Gastroesophageal sphincter (tissue), 4 donors: ENCODE results near the gene MTFP1. TPM values are rescaled to one million over a fixed set of nuclear protein-coding genes. Genes with fewer than 3 reads are reported as not detected.
"Not testable (repeated sequence)": the region's sequence is repeated elsewhere in the genome, so short reads cannot be mapped to it uniquely, and the experiment has no call there.

Experiments used
- ATAC-seq: fragments of 150-250 bp; one replicate; pipeline ENCODE4 v1.9.1; 2016; ENCODE audit warnings: mild to moderate bottlenecking, moderate library complexity
- H3K27ac ChIP-seq, 4 donors: fragments of 200-600 bp; sonication (generic) in 3 of 4; 1 replicate in 3 of 4; 2 replicates in 1 of 4; pipeline ENCODE4 v1.5.1; 2016 to 2019
- H3K27me3 ChIP-seq: fragments of 200-600 bp; sonication (generic); one replicate; pipeline ENCODE4 v1.5.1; 2019
- H3K36me3 ChIP-seq, 2 donors: fragments of 200-600 bp; sonication (generic); one replicate each; pipeline ENCODE4 v1.5.1; 2019; ENCODE audit warnings: control low read depth in 1 of 2
- H3K4me1 ChIP-seq, 3 donors: fragments of 200-600 bp; sonication (generic); 1 replicate in 2 of 3; 2 replicates in 1 of 3; pipeline ENCODE4 v1.5.1; 2016 to 2019; ENCODE audit warnings: control low read depth in 2 of 3
- H3K4me3 ChIP-seq, 2 donors: fragments of 200-600 bp; sonication (generic); one replicate each; pipeline ENCODE4 v1.5.1; 2019; ENCODE audit warnings: mild to moderate bottlenecking in 1 of 2, moderate library complexity in 1 of 2
- H3K9me3 ChIP-seq, 3 donors: fragments of 200-600 bp; sonication (generic); one replicate each; pipeline ENCODE4 v1.5.1; 2017 to 2019; ENCODE audit warnings: control low read depth in 2 of 3
- CTCF ChIP-seq, 4 experiments: fragments of 200-600 bp in 2 of 4; fragments of 450-650 bp in 2 of 4; sonication (generic) in 1 of 4; IDR thresholded peaks; one replicate each; pipeline ENCODE4 v1.5.1; 2017 to 2019; ENCODE audit warnings: antibody characterized with exemption in 4 of 4, mild to moderate bottlenecking in 2 of 4, moderate library complexity in 2 of 4
- EP300 ChIP-seq: sonication (generic); formaldehyde crosslinking; IDR thresholded peaks from one replicate; pipeline ENCODE4 v1.6.1; 2017; ENCODE audit warnings: antibody characterized with exemption, mild to moderate bottlenecking
- POLR2A ChIP-seq, 2 donors: fragments of 450-650 bp; IDR thresholded peaks; one replicate each; pipeline ENCODE4 v1.6.1; 2017; ENCODE audit warnings: antibody characterized with exemption in 2 of 2, mild to moderate bottlenecking in 2 of 2, moderate library complexity in 1 of 2
- POLR2AphosphoS5 ChIP-seq: sonication (generic); formaldehyde crosslinking; IDR thresholded peaks from one replicate; pipeline ENCODE4 v1.6.1; 2017; ENCODE audit warnings: antibody characterized with exemption
- WGBS, 2 donors: methylation state at CpG; one replicate each; pipeline ENCODE4 v1.1.5; 2018; ENCODE audit warnings: low coverage in 1 of 2; 5-methylcytosine and 5-hydroxymethylcytosine counted together
- total RNA-seq, 4 donors: library from RNA; depleted of rRNA; stranded (reverse); fragments of >200 nt; gene quantifications; one replicate each; pipeline ENCODE4 v1.1.0, GENCODE V29; 2016

The MTFP1 gene
- total RNA-seq, 4 donors from 2014 or later, result 1.1 to 10.3 (median 6.3) TPM

- peak; percentile 30 for ATAC-seq
- Histone ChIP-seq H3K4me1 (peaks cover 0 to 45% (median 13%) of the 10 kb centered on the region in 3 donors), H3K4me3 (peak overlapping the region; percentile 38 to 84), H3K9me3 (no peaks in the 10 kb centered on the region), H3K27me3 (no peaks in the 10 kb centered on the region), H3K27ac (peak overlapping the region in 3 of 4 donors; percentile 73 to 78 (median 75)), H3K36me3 (no peaks in the 10 kb centered on the region)
- TF ChIP-seq CTCF (IDR thresholded peaks at IDR 0.05) (no peak), POLR2AphosphoS5 (no peak), POLR2A (IDR thresholded peaks at IDR 0.05) (no peak), EP300 (no peak)
- 20 to 67% methylated on average over 3 to 4 of the region's 11 CpGs for WGBS, 2 donors
Measured at GRCh38 chr22:30397656-30398635, 27.6 kb upstream of the MTFP1 start.

DNA sequence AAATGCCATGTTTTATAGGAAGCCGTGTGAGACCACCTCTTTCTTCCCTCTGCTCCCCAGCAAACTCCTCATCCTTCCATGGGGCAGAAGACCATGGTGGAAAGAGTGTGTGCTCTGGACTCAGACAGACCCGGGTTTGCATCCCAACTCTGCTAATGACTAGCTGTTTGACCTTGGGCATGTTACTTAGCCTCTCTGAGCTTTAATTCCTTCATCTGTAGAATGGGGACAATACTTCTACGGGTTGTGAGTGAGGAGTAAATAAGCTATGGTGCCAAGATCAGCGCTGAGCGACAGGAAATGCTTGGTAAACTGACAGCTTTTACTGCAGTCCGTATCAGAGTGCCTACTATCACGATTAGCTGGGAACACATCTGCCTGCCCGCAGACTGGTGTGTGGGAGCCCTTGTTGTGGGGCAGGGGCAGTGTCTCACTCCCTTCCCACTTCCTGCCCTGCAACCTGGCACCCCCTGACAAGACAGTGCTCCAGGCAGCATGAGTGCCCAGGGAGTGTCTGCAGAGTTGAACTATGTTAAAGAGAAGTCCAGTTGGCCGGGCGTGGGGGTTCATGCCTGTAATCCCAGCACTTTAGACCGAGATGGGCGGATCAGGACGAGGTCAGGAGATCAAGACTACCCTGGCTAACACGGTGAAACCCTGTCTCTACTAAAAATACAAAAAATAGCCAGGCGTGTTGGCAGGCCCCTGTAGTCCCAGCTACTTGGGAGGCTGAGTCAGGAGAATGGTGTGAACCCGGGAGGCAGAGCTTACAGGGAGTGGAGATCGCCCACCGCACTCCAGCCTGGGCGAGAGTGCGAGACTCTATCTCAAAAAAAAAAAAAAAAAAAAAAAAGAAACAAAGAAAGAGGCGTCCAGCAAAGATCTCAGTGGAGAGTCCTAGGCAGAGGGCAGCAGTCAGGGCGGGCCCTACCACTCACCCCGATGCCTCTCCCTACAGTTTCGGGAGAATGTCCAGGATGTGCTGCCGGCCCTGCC is 26.6 kb upstream of the MTFP1 start:
- no peak for ATAC-seq
- WGBS, 2 donors, result 59 to 69% methylated on average over 7 to 21 of the region's 25 CpGs
- H3K4me3 ChIP-seq, result peak overlapping the region in 1 of 2 donors; percentile 84
- no peaks in the 10 kb centered on the region for H3K36me3 ChIP-seq
- H3K9me3 ChIP-seq, result no peaks in the 10 kb centered on the region
- H3K4me1 ChIP-seq, result peaks cover 0 to 45% (median 13%) of the 10 kb centered on the region in 3 donors
- H3K27ac ChIP-seq, result peak overlapping the region in 2 of 4 donors; percentile 75 to 78
- H3K27me3 ChIP-seq, result no peaks in the 10 kb centered on the region
- TF ChIP-seq CTCF (IDR thresholded peaks at IDR 0.05) (no peak), POLR2A (IDR thresholded peaks at IDR 0.05) (no peak), EP300 (no peak), POLR2AphosphoS5 (no peak)

DNA sequence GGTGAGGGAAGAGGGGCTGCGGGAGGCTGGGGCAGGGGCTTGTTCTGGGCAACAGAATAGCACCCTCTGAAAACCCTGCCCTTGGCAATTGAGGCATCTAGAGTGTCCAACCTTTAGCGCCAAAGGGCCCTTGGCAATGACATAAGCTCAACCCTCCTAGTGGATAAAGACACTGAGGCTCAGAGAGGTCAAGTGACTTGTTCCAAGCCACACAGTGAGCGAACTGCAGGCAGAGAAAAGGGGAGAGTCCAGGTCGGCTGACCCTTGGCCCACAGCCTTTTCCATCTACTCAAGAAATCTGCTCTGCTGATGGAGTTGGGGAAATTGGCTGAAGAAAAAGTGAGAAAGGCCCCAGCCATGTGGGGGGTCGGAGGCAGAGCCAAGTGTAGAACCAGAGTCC is 25.9 kb upstream of the MTFP1 start:
- Histone ChIP-seq H3K9me3 (no peaks in the 10 kb centered on the region), H3K4me3 (no peak overlapping the region), H3K36me3 (no peaks in the 10 kb centered on the region), H3K27ac (no peak overlapping the region), H3K4me1 (peaks cover 0 to 45% (median 13%) of the 10 kb centered on the region in 3 donors), H3K27me3 (no peaks in the 10 kb centered on the region)
- WGBS, 2 donors, result 76% methylated on average over 4 of the region's 5 CpGs; no CpG with 5 or more reads in 1 of the 2 donors
- TF ChIP-seq POLR2A (IDR thresholded peaks at IDR 0.05) (no peak), EP300 (no peak), POLR2AphosphoS5 (no peak), CTCF (IDR thresholded peaks at IDR 0.05) (no peak)
- no peak for ATAC-seq

DNA sequence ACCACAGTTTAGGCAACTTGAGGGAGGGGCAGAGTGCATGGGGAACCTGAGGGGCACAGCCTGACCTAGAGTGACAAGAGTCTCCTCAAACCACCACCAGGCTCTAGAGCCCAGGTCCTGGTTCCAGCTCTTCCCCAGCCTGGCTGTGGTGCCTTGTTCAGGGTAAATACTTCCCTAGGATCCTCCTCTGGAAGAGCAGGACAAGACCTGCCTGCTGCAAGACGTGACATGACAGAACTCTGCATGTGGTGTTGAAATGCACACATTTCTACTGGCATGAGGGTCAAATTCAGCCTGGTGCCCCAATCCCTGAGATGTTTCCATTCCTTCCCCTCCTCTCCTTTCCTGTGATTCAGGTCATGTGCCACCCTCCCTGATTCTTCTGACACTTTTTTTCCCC is 25.4 kb upstream of the MTFP1 start:
- no peak overlapping the region for H3K27ac ChIP-seq

GRCh38 chr22:30401024-30401423 is 24.5 kb upstream of the MTFP1 start:
- H3K27me3 ChIP-seq, ATAC-seq, H3K27ac ChIP-seq, H3K4me3 ChIP-seq, H3K9me3 ChIP-seq: not testable (repeated sequence)
- peaks cover 0 to 11% of the 10 kb centered on the region in 2 donors for H3K36me3 ChIP-seq
- WGBS, 2 donors, result 85 to 92% methylated on average over 2 to 3 of the region's 3 CpGs
- peaks cover 0 to 43% (median 13%) of the 10 kb centered on the region in 3 donors for H3K4me1 ChIP-seq

More for the DNA sequence above, 25.4 kb upstream of the MTFP1 start:
- 50 to 63% methylated on average over 1 of the region's 1 CpG for WGBS, 2 donors
- Histone ChIP-seq H3K36me3 (peaks cover 0 to 3% of the 10 kb centered on the region in 2 donors), H3K27me3 (no peaks in the 10 kb centered on the region), H3K4me1 (peaks cover 0 to 45% (median 13%) of the 10 kb centered on the region in 3 donors), H3K4me3 (no peak overlapping the region), H3K9me3 (no peaks in the 10 kb centered on the region)
- TF ChIP-seq POLR2A (IDR thresholded peaks at IDR 0.05) (no peak), EP300 (no peak), POLR2AphosphoS5 (no peak), CTCF (IDR thresholded peaks at IDR 0.05) (no peak)
- no peak for ATAC-seq
